ENCODE data around the gene BBX.

GRCh38 chr3:107496855-107497254 lies 25.9 kb upstream of the BBX start:
- TF ChIP-seq EZH2 (IDR thresholded peaks at IDR 0.05; ENCODE audit: borderline replicate concordance, insufficient read depth, low read length, poor library complexity, severe bottlenecking), result no peak
- TF ChIP-seq CTCF (IDR thresholded peaks at IDR 0.05; ENCODE audit: poor library complexity, severe bottlenecking), result no peak
- no peak for TF ChIP-seq EP300 (conservative IDR thresholded peaks at IDR 0.05; ENCODE audit: poor library complexity, severe bottlenecking)
- no peak for TF ChIP-seq REST (IDR thresholded peaks at IDR 0.05; ENCODE audit: borderline replicate concordance)
- TF ChIP-seq POLR2AphosphoS5 (IDR thresholded peaks at IDR 0.05), result no peak
- no peak for TF ChIP-seq MXI1 (conservative IDR thresholded peaks at IDR 0.05; ENCODE audit: poor library complexity, severe bottlenecking)
- no peak for TF ChIP-seq RAD21 (conservative IDR thresholded peaks at IDR 0.05)

Measured in neural cell (in vitro differentiated cells).